Measurements from ENCODE around the gene NEURL3. TPM values are rescaled to one million over a fixed set of nuclear protein-coding genes. Genes with fewer than 3 reads are reported as not detected.

Gene NEURL3
- total and polyA plus RNA-seq, 2 experiments from 2014 or later, result not detected

- Histone ChIP-seq H3K9ac (peak overlapping the region; percentile 87), H3K4me1 (ENCODE audit: insufficient read depth) (peaks cover 27% of the 10 kb centered on the region), H3K79me2 (ENCODE audit: insufficient read depth) (no peaks in the 10 kb centered on the region), H3K4me3 (peak overlapping the region; percentile 75), H2AFZ (peak overlapping the region; percentile 94), H3K27me3 (replicated peaks; ENCODE audit: insufficient read depth) (no peaks in the 10 kb centered on the region), H3K4me2 (ENCODE audit: unreplicated experiment) (peak overlapping the region; percentile 90), H4K20me1 (ENCODE audit: insufficient read depth) (no peaks in the 10 kb centered on the region), H3K36me3 (ENCODE audit: low read depth) (no peaks in the 10 kb centered on the region), H3F3A (ENCODE audit: insufficient read depth) (peaks cover 6% of the 10 kb centered on the region; the same call in 1 of the 2 replicates), H3K9me2 (ENCODE audit: insufficient read depth) (no peaks in the 10 kb centered on the region), H3K27ac (peak overlapping the region; percentile 4; the same call in 1 of the 2 replicates), H3K9me3 (ENCODE audit: low read depth) (no peaks in the 10 kb centered on the region)
- WGBS, 2 experiments (ENCODE audit: low coverage in 1 of 2, low lambda C conversion rate in 2 of 2, missing lambda C conversion rate in 2 of 2), result 6 to 7% methylated on average over 25 to 48 of the region's 51 CpGs
- in situ Hi-C loops (cut with MboI), result no loop called here
- peak; percentile 77 for DNase-seq
- TF ChIP-seq EZH2phosphoT487 (IDR thresholded peaks at IDR 0.05; ENCODE audit: insufficient read depth, low read depth) (no peak), EZH2 (IDR thresholded peaks at IDR 0.05; ENCODE audit: insufficient read depth, poor library complexity, severe bottlenecking) (no peak)
Measured at GRCh38 chr2:96527286-96528005, 22.3 kb upstream of the NEURL3 start.

GRCh38 chr2:96526615-96527285, 21.6 kb upstream of the NEURL3 start:
- Histone ChIP-seq H3K9ac (peak overlapping the region; percentile 87), H3K27ac (no peak overlapping the region), H4K20me1 (ENCODE audit: insufficient read depth) (no peaks in the 10 kb centered on the region), H3K4me3 (peak overlapping the region; percentile 75), H3K4me2 (ENCODE audit: unreplicated experiment) (peak overlapping the region; percentile 72), H3K27me3 (replicated peaks; ENCODE audit: insufficient read depth) (no peaks in the 10 kb centered on the region), H3F3A (ENCODE audit: insufficient read depth) (peaks cover 5% of the 10 kb centered on the region; the same call in 1 of the 2 replicates), H3K79me2 (ENCODE audit: insufficient read depth) (no peaks in the 10 kb centered on the region), H3K36me3 (ENCODE audit: low read depth) (no peaks in the 10 kb centered on the region), H3K9me3 (ENCODE audit: low read depth) (no peaks in the 10 kb centered on the region), H3K9me2 (ENCODE audit: insufficient read depth) (no peaks in the 10 kb centered on the region), H3K4me1 (ENCODE audit: insufficient read depth) (peaks cover 23% of the 10 kb centered on the region), H2AFZ (peak overlapping the region; percentile 94)
- DNase-seq, result no peak
- WGBS, 2 experiments (ENCODE audit: low coverage in 1 of 2, low lambda C conversion rate in 2 of 2, missing lambda C conversion rate in 2 of 2), result 83 to 84% methylated on average over 29 of the region's 29 CpGs
- in situ Hi-C loops (cut with MboI), result no loop called here
- no peak for TF ChIP-seq EZH2phosphoT487 (IDR thresholded peaks at IDR 0.05; ENCODE audit: insufficient read depth, low read depth)
- TF ChIP-seq EZH2 (IDR thresholded peaks at IDR 0.05; ENCODE audit: insufficient read depth, poor library complexity, severe bottlenecking), result no peak

- peaks cover 5% of the 10 kb centered on the region; the same call in 1 of the 2 replicates for H3F3A ChIP-seq (ENCODE audit: insufficient read depth)
- H3K79me2 ChIP-seq (ENCODE audit: insufficient read depth), result no peaks in the 10 kb centered on the region
- WGBS, 2 experiments (ENCODE audit: low coverage in 1 of 2, low lambda C conversion rate in 2 of 2, missing lambda C conversion rate in 2 of 2), result 97 to 98% methylated on average over 12 of the region's 12 CpGs
- TF ChIP-seq EZH2 (IDR thresholded peaks at IDR 0.05; ENCODE audit: insufficient read depth, poor library complexity, severe bottlenecking), result no peak
- no peak for TF ChIP-seq EZH2phosphoT487 (IDR thresholded peaks at IDR 0.05; ENCODE audit: insufficient read depth, low read depth)
- no peak overlapping the region for H3K4me2 ChIP-seq (ENCODE audit: unreplicated experiment)
- no peaks in the 10 kb centered on the region for H3K36me3 ChIP-seq (ENCODE audit: low read depth)
- H3K9me2 ChIP-seq (ENCODE audit: insufficient read depth), result no peaks in the 10 kb centered on the region
- H3K4me3 ChIP-seq, result no peak overlapping the region
- no peak overlapping the region for H3K9ac ChIP-seq
- no peaks in the 10 kb centered on the region for H3K9me3 ChIP-seq (ENCODE audit: low read depth)
- no peak overlapping the region for H3K27ac ChIP-seq
- H3K4me1 ChIP-seq (ENCODE audit: insufficient read depth), result peaks cover 18% of the 10 kb centered on the region
- no peaks in the 10 kb centered on the region for H3K27me3 ChIP-seq (replicated peaks; ENCODE audit: insufficient read depth)
- no peak overlapping the region for H2AFZ ChIP-seq
- H4K20me1 ChIP-seq (ENCODE audit: insufficient read depth), result no peaks in the 10 kb centered on the region
- no peak for DNase-seq
- in situ Hi-C loops (cut with MboI), result no loop called here
Measured at GRCh38 chr2:96526101-96526591, 21.0 kb upstream of the NEURL3 start.

- in situ Hi-C loops (cut with MboI), result no loop called here
Measured at GRCh38 chr2:96525211-96525507, 20.0 kb upstream of the NEURL3 start.

More at GRCh38 chr2:96525211-96525507, 20.0 kb upstream of the NEURL3 start:
- Histone ChIP-seq H3K4me1 (ENCODE audit: insufficient read depth) (peaks cover 18% of the 10 kb centered on the region), H3F3A (ENCODE audit: insufficient read depth) (peaks cover 5% of the 10 kb centered on the region; the same call in 1 of the 2 replicates), H3K27me3 (replicated peaks; ENCODE audit: insufficient read depth) (no peaks in the 10 kb centered on the region), H4K20me1 (ENCODE audit: insufficient read depth) (no peaks in the 10 kb centered on the region), H3K4me3 (no peak overlapping the region), H2AFZ (no peak overlapping the region), H3K27ac (no peak overlapping the region), H3K9me3 (ENCODE audit: low read depth) (no peaks in the 10 kb centered on the region), H3K79me2 (ENCODE audit: insufficient read depth) (no peaks in the 10 kb centered on the region), H3K9ac (no peak overlapping the region), H3K4me2 (ENCODE audit: unreplicated experiment) (no peak overlapping the region), H3K36me3 (ENCODE audit: low read depth) (no peaks in the 10 kb centered on the region), H3K9me2 (ENCODE audit: insufficient read depth) (no peaks in the 10 kb centered on the region)
- TF ChIP-seq EZH2 (IDR thresholded peaks at IDR 0.05; ENCODE audit: insufficient read depth, poor library complexity, severe bottlenecking), result no peak
- no peak for TF ChIP-seq EZH2phosphoT487 (IDR thresholded peaks at IDR 0.05; ENCODE audit: insufficient read depth, low read depth)
- no peak for DNase-seq
- WGBS, 2 experiments (ENCODE audit: low coverage in 1 of 2, low lambda C conversion rate in 2 of 2, missing lambda C conversion rate in 2 of 2), result 66 to 72% methylated on average over 4 of the region's 4 CpGs

Data from GM23248 (cell line).